AG09309 (cell line): ENCODE data around the gene RAPGEF4.

Source experiments
- DNase-seq: peaks from one replicate; pipeline ENCODE4 v3.0.0-alpha.2; 2010; ENCODE audit warnings: low read depth
- H3K4me3 ChIP-seq: 2 replicates; pipeline ENCODE4 v1.5.1; 2011; ENCODE audit warnings: mild to moderate bottlenecking, low read depth, low read length, moderate library complexity; ENCODE audit not compliant: control insufficient read depth
- TF ChIP-seq, protein P1 (sequence below): IDR thresholded peaks from 2 replicates; pipeline ENCODE4 v1.5.1; 2011; ENCODE audit warnings: mild to moderate bottlenecking, low read depth, low read length, inconsistent platforms; ENCODE audit not compliant: insufficient read depth, control insufficient read depth; ENCODE audit errors: missing control alignments

The RAPGEF4 gene

GRCh38 chr2:172839446-172839845 is 103.8 kb downstream of the RAPGEF4 start:
- TF ChIP-seq, protein P1, sequence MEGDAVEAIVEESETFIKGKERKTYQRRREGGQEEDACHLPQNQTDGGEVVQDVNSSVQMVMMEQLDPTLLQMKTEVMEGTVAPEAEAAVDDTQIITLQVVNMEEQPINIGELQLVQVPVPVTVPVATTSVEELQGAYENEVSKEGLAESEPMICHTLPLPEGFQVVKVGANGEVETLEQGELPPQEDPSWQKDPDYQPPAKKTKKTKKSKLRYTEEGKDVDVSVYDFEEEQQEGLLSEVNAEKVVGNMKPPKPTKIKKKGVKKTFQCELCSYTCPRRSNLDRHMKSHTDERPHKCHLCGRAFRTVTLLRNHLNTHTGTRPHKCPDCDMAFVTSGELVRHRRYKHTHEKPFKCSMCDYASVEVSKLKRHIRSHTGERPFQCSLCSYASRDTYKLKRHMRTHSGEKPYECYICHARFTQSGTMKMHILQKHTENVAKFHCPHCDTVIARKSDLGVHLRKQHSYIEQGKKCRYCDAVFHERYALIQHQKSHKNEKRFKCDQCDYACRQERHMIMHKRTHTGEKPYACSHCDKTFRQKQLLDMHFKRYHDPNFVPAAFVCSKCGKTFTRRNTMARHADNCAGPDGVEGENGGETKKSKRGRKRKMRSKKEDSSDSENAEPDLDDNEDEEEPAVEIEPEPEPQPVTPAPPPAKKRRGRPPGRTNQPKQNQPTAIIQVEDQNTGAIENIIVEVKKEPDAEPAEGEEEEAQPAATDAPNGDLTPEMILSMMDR = no peak
- no peak for DNase-seq
- no peak overlapping the region for H3K4me3 ChIP-seq

DNA sequence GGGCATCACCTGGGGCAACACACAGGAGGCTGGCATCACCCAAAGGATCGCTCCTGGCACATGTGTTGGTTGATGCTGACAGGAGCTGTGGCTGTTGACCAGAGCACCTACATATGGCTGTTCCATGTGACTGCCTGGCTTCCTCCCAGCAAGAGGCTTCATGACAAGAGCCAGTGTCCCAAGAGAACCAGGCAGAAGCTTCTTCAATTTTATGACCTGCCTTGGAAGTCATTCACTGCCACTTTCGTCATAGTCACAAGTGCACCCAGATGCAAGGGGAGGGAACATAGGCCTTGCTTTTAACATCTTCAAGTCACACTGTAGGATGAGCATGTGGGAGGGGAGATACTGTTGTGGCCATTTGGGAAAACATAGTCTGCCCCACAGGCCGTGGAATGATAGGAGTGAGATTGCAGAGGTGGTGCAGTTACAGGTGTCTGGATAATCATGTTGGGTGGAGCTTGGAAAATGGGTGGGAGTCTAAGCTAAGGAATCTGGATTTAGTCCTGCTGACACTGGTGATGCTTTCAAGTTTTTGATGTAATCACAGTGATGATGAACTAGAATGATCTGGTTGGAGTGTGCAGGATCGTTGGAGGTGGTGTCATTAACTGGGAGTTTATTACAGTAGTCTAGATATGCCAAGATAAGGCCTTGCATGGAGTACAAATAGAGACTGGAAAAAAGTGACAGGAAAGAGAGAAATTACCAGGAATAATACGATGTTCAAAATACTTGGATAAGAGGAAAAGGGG is 107.0 kb downstream of the RAPGEF4 start:
- no peak for DNase-seq
- TF ChIP-seq, protein P1 = no peak
- no peak overlapping the region for H3K4me3 ChIP-seq

- DNase-seq = no peak
- H3K4me3 ChIP-seq = no peak overlapping the region
- TF ChIP-seq, protein P1 = no peak
Measured at GRCh38 chr2:172843266-172843582, 107.6 kb downstream of the RAPGEF4 start.

- H3K4me3 ChIP-seq = no peak overlapping the region
- no peak for DNase-seq
- TF ChIP-seq, protein P1 = no peak
Measured at GRCh38 chr2:172843902-172844715, 108.5 kb downstream of the RAPGEF4 start.

GRCh38 chr2:172845028-172845630 is 109.5 kb downstream of the RAPGEF4 start:
- H3K4me3 ChIP-seq = no peak overlapping the region
- no peak for DNase-seq
- TF ChIP-seq, protein P1 = no peak

DNA sequence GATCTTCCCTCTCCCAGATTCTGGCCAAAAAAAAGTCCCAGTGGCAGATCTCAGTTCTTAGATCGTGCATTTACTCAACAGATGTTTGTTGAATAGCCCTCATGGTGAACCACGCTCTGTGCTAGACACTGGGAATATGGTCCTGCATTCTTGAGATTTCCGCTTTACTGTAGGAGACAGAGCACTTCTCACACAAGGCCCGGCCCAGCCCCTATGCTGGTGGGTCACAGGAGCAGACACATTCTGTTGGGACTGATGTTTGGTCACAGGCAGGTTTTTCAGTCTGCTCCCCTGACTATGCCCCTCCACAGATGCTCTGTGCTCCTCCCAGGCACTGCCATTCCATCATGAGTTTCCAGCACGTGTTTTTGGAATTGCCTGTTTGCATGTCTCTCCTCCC is 110.9 kb downstream of the RAPGEF4 start:
- DNase-seq = no peak
- H3K4me3 ChIP-seq = no peak overlapping the region
- TF ChIP-seq, protein P1 = no peak
